GM12891 (cell line): ENCODE data around the gene LGR6. TPM values are rescaled to one million over a fixed set of nuclear protein-coding genes. Genes with fewer than 3 reads are reported as not detected.
"Not testable (repeated sequence)": the region's sequence is repeated elsewhere in the genome, so short reads cannot be mapped to it uniquely, and the experiment has no call there.

Source experiments
- DNase-seq: peaks from one replicate; pipeline ENCODE4 v3.0.0; 2011; ENCODE audit warnings: low spot score; ENCODE audit not compliant: insufficient read length
- FAIRE-seq: peaks from 2 replicates; lab custom pipeline; 2011; peaks lifted over from hg19 to GRCh38; lab: Jason Lieb, UNC
- PAX5 ChIP-seq: IDR thresholded peaks from 2 replicates; pipeline ENCODE4 v1.6.1; 2011; ENCODE audit warnings: low read length, moderate library complexity, mild to moderate bottlenecking; ENCODE audit not compliant: insufficient read depth, severe bottlenecking
- POLR2A ChIP-seq: IDR thresholded peaks from 2 replicates; pipeline ENCODE4 v1.6.1; 2011; ENCODE audit warnings: low read depth, low read length, control low read depth
- POLR2AphosphoS5 ChIP-seq: IDR thresholded peaks from 2 replicates; pipeline ENCODE4 v1.6.1; 2011; ENCODE audit warnings: low read depth, low read length, control low read depth
- POU2F2 ChIP-seq: IDR thresholded peaks from 2 replicates; pipeline ENCODE4 v1.6.1; 2011; ENCODE audit warnings: low read depth, mild to moderate bottlenecking, control low read depth, low read length, moderate library complexity
- SPI1 ChIP-seq: IDR thresholded peaks from 2 replicates; pipeline ENCODE4 v1.6.1; 2011; ENCODE audit warnings: low read depth, low read length, control low read depth
- TAF1 ChIP-seq: IDR thresholded peaks from 2 replicates; pipeline ENCODE4 v1.6.1; 2011; ENCODE audit warnings: low read depth, low read length, control low read depth
- polyA plus RNA-seq: library from polyadenylated mRNA; unstranded; fragments of >200 nt; gene quantifications from one replicate; pipeline ENCODE4 v1.2.1, GENCODE V29; 2012; ENCODE audit warnings: low read depth, missing spikeins, inconsistent platforms; ENCODE audit not compliant: missing spikeins

Gene LGR6
- polyA plus RNA-seq, result not detected

GRCh38 chr1:202193614-202194327 is at the start of gene LGR6:
Gene LGR6 (plus strand): TSS chr1:202193799. CDS start chr1:202193990, 191 bp downstream.
- DNase-seq (no peak), FAIRE-seq (no peak)
- no peak for TF ChIP-seq POLR2A
- no peak for TF ChIP-seq SPI1
- no peak for TF ChIP-seq PAX5
- no peak for TF ChIP-seq POLR2AphosphoS5
- TF ChIP-seq POU2F2, result no peak
- TF ChIP-seq TAF1, result no peak

- peak; percentile 47 for FAIRE-seq
- peak; percentile 86 for DNase-seq
Measured at GRCh38 chr1:202144402-202145067, 49.1 kb upstream of the LGR6 start, which contains the start of gene ARL8A. Gene ARL8A (minus strand): TSS chr1:202144737. CDS start chr1:202144572, 165 bp downstream.

GRCh38 chr1:202145068-202145743 is 48.4 kb upstream of the LGR6 start:
- FAIRE-seq (no peak), DNase-seq (no peak)
- no peak for TF ChIP-seq POLR2A
- TF ChIP-seq POLR2AphosphoS5, result 0 out of 2 replicates have a peak, but pooled peaks have one; percentile 56

More at GRCh38 chr1:202144402-202145067, 49.1 kb upstream of the LGR6 start, which contains the start of gene ARL8A:
- TF ChIP-seq TAF1 (no peak), POLR2AphosphoS5 (no peak), PAX5 (no peak)

- DNase-seq, FAIRE-seq: not testable (repeated sequence)
Measured at GRCh38 chr1:202145744-202146140, 47.9 kb upstream of the LGR6 start.

- DNase-seq, result no peak
- TF ChIP-seq POLR2AphosphoS5, result no peak
- no peak for TF ChIP-seq SPI1
- no peak for TF ChIP-seq PAX5
- no peak; the same call in 1 of the 2 replicates for TF ChIP-seq POLR2A
- TF ChIP-seq TAF1, result no peak
- no peak for TF ChIP-seq POU2F2
- FAIRE-seq, result no peak
Measured at GRCh38 chr1:202146279-202146678, 47.3 kb upstream of the LGR6 start.

GRCh38 chr1:202146993-202147392 is 46.6 kb upstream of the LGR6 start:
- no peak for TF ChIP-seq POU2F2
- no peak for TF ChIP-seq SPI1
- TF ChIP-seq POLR2AphosphoS5, result no peak
- TF ChIP-seq PAX5, result no peak
- no peak for TF ChIP-seq TAF1
- TF ChIP-seq POLR2A, result no peak
- FAIRE-seq, result no peak
- DNase-seq, result no peak

GRCh38 chr1:202148391-202148790 is 45.2 kb upstream of the LGR6 start:
- TF ChIP-seq POLR2A (no peak), SPI1 (no peak), POLR2AphosphoS5 (no peak), POU2F2 (no peak), PAX5 (no peak), TAF1 (no peak)
- DNase-seq, result no peak
- no peak for FAIRE-seq

GRCh38 chr1:202149566-202149965 is 44.0 kb upstream of the LGR6 start:
- FAIRE-seq, result no peak
- DNase-seq, result no peak
- TF ChIP-seq SPI1 (no peak), PAX5 (no peak)

- DNase-seq (no peak), FAIRE-seq (no peak)
- no peak for TF ChIP-seq POU2F2
- no peak for TF ChIP-seq POLR2AphosphoS5
- TF ChIP-seq SPI1, result no peak
- TF ChIP-seq POLR2A, result no peak
- no peak for TF ChIP-seq PAX5
- TF ChIP-seq TAF1, result no peak
Measured at GRCh38 chr1:202150187-202150586, 43.4 kb upstream of the LGR6 start.

GRCh38 chr1:202150602-202151001 is 43.0 kb upstream of the LGR6 start:
- TF ChIP-seq POLR2AphosphoS5 (0 out of 2 replicates have a peak, but pooled peaks have one; percentile 37), PAX5 (no peak), POU2F2 (no peak)
- DNase-seq (no peak), FAIRE-seq (no peak)
